OCI-M2 (cell line): Measurements from ENCODE around the gene SH3BP1.

Source experiments
- DNase-seq: peaks from one replicate; lab custom pipeline; 2025; ENCODE audit not compliant: unreplicated experiment; lab: John Stamatoyannopoulos, UW

Gene SH3BP1

DNA sequence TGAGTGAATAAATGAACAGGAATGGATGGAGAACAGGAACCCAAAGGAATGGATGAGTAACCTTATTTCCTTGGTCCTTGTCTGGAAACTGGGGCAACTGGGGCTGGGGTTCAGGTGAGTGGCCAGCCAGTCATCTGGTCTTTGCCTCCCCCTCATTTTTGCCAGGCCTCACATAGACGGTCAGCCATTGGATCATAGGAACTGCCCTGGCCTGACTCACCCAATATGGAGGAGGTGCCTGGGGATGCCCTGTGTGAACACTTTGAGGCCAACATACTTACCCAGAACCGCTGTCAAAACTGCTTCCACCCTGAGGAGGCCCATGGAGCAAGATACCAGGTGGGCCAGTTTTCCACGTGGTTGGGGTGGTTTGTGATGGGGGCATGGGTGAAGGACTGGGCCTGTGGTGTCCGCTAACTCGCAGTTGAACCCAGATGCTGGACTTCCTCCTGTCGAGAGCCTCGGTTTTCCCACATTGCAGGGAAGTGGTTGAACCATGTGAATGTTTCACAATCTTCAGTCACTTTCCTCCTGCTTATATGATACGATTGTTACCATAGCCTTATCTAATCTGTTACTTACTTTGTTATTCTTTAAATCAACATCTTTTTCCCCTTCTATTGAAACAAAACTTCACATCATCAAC lies 61.8 kb downstream of the SH3BP1 start:
- no peak for DNase-seq

DNA sequence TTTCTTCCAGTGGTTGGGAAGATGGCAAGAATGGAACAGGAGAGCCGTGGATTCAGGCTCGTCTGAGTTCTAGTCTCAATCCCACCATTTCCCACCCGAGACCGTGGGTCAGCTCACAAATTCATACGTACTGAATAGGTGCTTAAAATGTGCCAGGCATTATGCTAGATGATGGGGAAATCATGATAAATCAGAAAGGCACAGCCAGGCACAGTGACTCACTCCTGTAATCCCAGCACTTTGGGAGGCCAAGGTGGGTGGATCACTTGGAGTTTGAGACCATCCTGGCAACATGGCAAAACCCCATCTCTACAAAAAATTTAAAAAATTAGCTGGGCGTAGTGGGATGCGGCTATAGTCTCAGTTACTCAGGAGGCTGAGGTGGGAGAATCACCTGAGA lies 64.4 kb downstream of the SH3BP1 start:
- no peak for DNase-seq

DNA sequence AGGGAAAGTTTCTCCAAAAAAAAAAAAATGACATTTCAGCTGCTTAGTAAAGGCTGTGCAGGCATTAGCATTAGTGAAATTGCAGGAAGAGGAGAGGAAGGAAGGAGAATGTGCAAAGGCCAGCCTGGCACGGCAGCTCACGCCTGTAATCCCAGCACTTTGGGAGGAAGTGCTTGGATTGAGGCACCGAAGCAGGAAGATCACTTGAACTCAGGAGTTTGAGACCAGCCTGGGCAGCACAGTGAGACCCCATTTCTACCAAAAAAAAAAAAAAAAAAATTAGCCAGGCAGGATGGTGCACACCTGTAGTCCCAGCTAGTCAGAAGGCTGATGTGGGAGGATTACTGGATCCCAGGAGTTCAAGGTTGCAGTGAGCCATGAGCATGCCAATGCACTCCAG lies 65.2 kb downstream of the SH3BP1 start:
- DNase-seq = no peak

DNA sequence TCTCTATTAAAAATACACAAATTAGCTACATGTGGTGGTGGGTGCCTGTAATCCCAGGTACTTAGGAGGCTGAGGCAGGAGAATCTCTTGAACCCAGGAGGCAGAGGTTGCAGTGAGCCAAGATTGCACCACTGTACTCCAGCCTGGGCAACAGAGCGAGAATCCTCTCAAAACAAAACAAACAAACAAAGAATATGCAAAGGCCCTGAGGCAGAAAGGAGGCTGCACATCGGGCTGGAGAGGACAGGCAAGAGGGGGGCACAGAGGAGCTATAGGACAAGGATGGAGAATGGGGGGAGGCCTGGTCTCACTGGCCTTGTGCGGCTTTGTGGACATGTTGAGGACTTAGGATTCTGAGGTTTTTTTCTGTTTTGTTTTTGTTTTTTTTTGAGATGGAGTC lies 65.7 kb downstream of the SH3BP1 start:
- DNase-seq = no peak
